GM19035 (cell line): ENCODE results near the gene UBE2L6.

Experiments
- ATAC-seq: cut with Tn5 transposase; IDR thresholded peaks from one replicate; pipeline ENCODE4 v1.9.1; 2021; ENCODE audit not compliant: unreplicated experiment

UBE2L6 gene

GRCh38 chr11:57530596-57531507 lies 36.6 kb downstream of the UBE2L6 start, which contains the start of gene TIMM10:
TIMM10 (minus strand) TSS chr11:57530754; CDS start chr11:57530189, 565 bp downstream.
- ATAC-seq, result peak; percentile 98

- ATAC-seq, result peak; percentile 7
Observed at GRCh38 chr11:57530215-57530595, 37.3 kb downstream of the UBE2L6 start.

GRCh38 chr11:57529012-57529411 lies 38.5 kb downstream of the UBE2L6 start:
- ATAC-seq, result no peak

- ATAC-seq, result no peak
Observed at GRCh38 chr11:57527056-57527631, 40.3 kb downstream of the UBE2L6 start.

- ATAC-seq, result no peak
Observed at GRCh38 chr11:57523419-57523818, 44.1 kb downstream of the UBE2L6 start.

GRCh38 chr11:57521116-57521515 lies 46.4 kb downstream of the UBE2L6 start:
- ATAC-seq, result no peak

- no peak for ATAC-seq
Observed at GRCh38 chr11:57516061-57516443, 51.4 kb downstream of the UBE2L6 start.

GRCh38 chr11:57515332-57516060 lies 52.0 kb downstream of the UBE2L6 start, which contains the start of gene SLC43A1:
SLC43A1 (minus strand) TSS chr11:57515702; CDS start chr11:57514111, 1,591 bp downstream.
- peak; percentile 54 for ATAC-seq

GRCh38 chr11:57514538-57515331 lies 52.7 kb downstream of the UBE2L6 start:
- ATAC-seq, result peak; percentile 51

- peak; percentile 42 for ATAC-seq
Observed at GRCh38 chr11:57513911-57514537, 53.4 kb downstream of the UBE2L6 start.

- ATAC-seq, result no peak
Observed at GRCh38 chr11:57513452-57513795, 54.0 kb downstream of the UBE2L6 start.

- no peak for ATAC-seq
Observed at GRCh38 chr11:57512646-57513451, 54.6 kb downstream of the UBE2L6 start.

GRCh38 chr11:57511741-57512430 lies 55.6 kb downstream of the UBE2L6 start:
- ATAC-seq, result no peak

GRCh38 chr11:57508341-57509170 lies 58.9 kb downstream of the UBE2L6 start:
- no peak for ATAC-seq

- no peak for ATAC-seq
Observed at GRCh38 chr11:57506522-57506921, 61.0 kb downstream of the UBE2L6 start.

- no peak for ATAC-seq
Observed at GRCh38 chr11:57504511-57504910, 63.0 kb downstream of the UBE2L6 start.

GRCh38 chr11:57502870-57503269 lies 64.6 kb downstream of the UBE2L6 start:
- no peak for ATAC-seq

GRCh38 chr11:57502376-57502775 lies 65.1 kb downstream of the UBE2L6 start:
- ATAC-seq, result no peak
